ENCODE results near the gene KRTAP4-6. TPM values are rescaled to one million over a fixed set of nuclear protein-coding genes. Genes with fewer than 3 reads are reported as not detected.

KRTAP4-6 gene
- total and polyA plus RNA-seq, 2 of the 8 experiments (the other 6 are each of a cell fraction or from before 2014, with no cell fraction given) = not detected

DNA sequence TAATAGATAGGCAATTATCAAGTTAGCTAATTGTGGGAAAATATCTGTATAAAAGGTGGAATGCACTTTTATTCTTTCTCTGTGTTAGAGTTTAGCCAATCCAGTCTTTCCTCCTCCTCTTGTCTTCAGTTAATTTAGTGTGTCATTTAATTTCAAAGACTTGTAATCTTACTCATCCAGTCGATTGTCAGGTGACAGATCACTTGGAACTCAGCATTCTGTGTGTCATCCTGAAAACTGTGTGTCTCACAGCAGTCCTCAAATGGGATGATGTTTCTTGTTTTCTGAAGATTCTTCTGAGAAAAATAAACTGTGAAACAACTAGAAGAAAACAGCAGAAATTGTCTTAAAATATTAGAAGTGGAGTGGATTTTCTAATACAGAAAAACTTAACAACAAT lies 44.7 kb upstream of the KRTAP4-6 start (continued):
- TF ChIP-seq SRF (IDR thresholded peaks at IDR 0.05; ENCODE audit: low read depth, low read length) (no peak), RXRA (IDR thresholded peaks at IDR 0.05; ENCODE audit: insufficient read depth, low read depth, low read length) (no peak), HDAC6 (IDR thresholded peaks at IDR 0.05; ENCODE audit: low read depth, low read length) (no peak), CHD2 (IDR thresholded peaks at IDR 0.05; ENCODE audit: low read length) (no peak), CBX8 (IDR thresholded peaks at IDR 0.05; ENCODE audit: borderline replicate concordance, low read depth, low read length) (no peak)
- TF ChIP-seq, protein P1, sequence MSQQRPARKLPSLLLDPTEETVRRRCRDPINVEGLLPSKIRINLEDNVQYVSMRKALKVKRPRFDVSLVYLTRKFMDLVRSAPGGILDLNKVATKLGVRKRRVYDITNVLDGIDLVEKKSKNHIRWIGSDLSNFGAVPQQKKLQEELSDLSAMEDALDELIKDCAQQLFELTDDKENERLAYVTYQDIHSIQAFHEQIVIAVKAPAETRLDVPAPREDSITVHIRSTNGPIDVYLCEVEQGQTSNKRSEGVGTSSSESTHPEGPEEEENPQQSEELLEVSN (IDR thresholded peaks at IDR 0.05) = no peak

Data from H1 (cell line).